ENCODE results near the gene CDC20B. TPM values are rescaled to one million over a fixed set of nuclear protein-coding genes. Genes with fewer than 3 reads are reported as not detected.

Gene CDC20B
- total RNA-seq, 1 experiment from 2014 or later = not detected

GRCh38 chr5:55162666-55163065, 10.3 kb downstream of the CDC20B start:
- H3K4me2 ChIP-seq (ENCODE audit: low read length) = no peak overlapping the region
- ChIA-PET RAD21 (ENCODE audit: low non-redundant PET in 1 of 2, low total read pairs in 2 of 2, uncharacterized antibody in 2 of 2, unreplicated experiment in 2 of 2) (no interaction called here), CTCF (no interaction called here), POLR2A (no interaction called here)
- H3K4me3 ChIP-seq (replicated peaks in 1 of 2; ENCODE audit: low read depth in 1 of 2, low read length in 2 of 2) = no peak overlapping the region
- H3K27me3 ChIP-seq (ENCODE audit: insufficient read depth, low read length) = no peaks in the 10 kb centered on the region
- no peaks in the 10 kb centered on the region for H4K20me1 ChIP-seq (ENCODE audit: insufficient read depth)
- peaks cover 6% of the 10 kb centered on the region; the same call in 1 of the 2 replicates for H3K79me2 ChIP-seq (ENCODE audit: insufficient read depth, low read length)
- H3K27ac ChIP-seq (ENCODE audit: low read depth, low read length) = no peak overlapping the region
- peaks cover 0 to 14% of the 10 kb centered on the region in 2 experiments; a peak in 1 of 4 replicates for H3K4me1 ChIP-seq (ENCODE audit: control insufficient read depth in 1 of 2, insufficient read depth in 2 of 2, low read length in 2 of 2)
- H3K9me2 ChIP-seq (ENCODE audit: insufficient read depth) = no peaks in the 10 kb centered on the region
- H2AFZ ChIP-seq (ENCODE audit: low read depth, low read length, poor library complexity, severe bottlenecking) = no peak overlapping the region
- peaks cover 4 to 9% of the 10 kb centered on the region in 2 experiments; a peak in 1 of 4 replicates for H3K36me3 ChIP-seq (ENCODE audit: control insufficient read depth in 1 of 2, insufficient read depth in 2 of 2, low read length in 2 of 2)
- intact Hi-C loops (cut with micrococcal nuclease) = no loop called here
- DNase-seq (ENCODE audit: low read depth, low spot score) (no peak), ATAC-seq (no peak)
- BruUV-seq (replicated peaks) = no TSS peak
- H3K9ac ChIP-seq (ENCODE audit: low read length) = no peak overlapping the region
- no peak for TF ChIP-seq SP1 (IDR thresholded peaks at IDR 0.05; ENCODE audit: low read depth)
- TF ChIP-seq JUND (IDR thresholded peaks at IDR 0.05) = no peak
- TF ChIP-seq CTCF (IDR thresholded peaks at IDR 0.05 in 2 of 3, conservative IDR thresholded peaks at IDR 0.05 in 1 of 3; ENCODE audit: borderline replicate concordance in 1 of 3, insufficient read depth in 1 of 3, low read depth in 2 of 3, low read length in 2 of 3) = no peak
- no peak for TF ChIP-seq FOSL1 (IDR thresholded peaks at IDR 0.05; ENCODE audit: low read depth)
- TF ChIP-seq MAX (IDR thresholded peaks at IDR 0.05) = no peak
- TF ChIP-seq ELF1 (IDR thresholded peaks at IDR 0.05; ENCODE audit: borderline replicate concordance, low read depth) = no peak
- no peaks in the 10 kb centered on the region for H3K9me3 ChIP-seq (ENCODE audit: control insufficient read depth in 1 of 2, insufficient read depth in 1 of 2, low read depth in 1 of 2, low read length in 2 of 2)
